ENCODE data around the gene LRRC8C.
"Not testable (repeated sequence)": the region's sequence is repeated elsewhere in the genome, so short reads cannot be mapped to it uniquely, and the experiment has no call there.

Gene LRRC8C

GRCh38 chr1:89673251-89673650, 40.3 kb downstream of the LRRC8C start:
- no peak for DNase-seq

DNA sequence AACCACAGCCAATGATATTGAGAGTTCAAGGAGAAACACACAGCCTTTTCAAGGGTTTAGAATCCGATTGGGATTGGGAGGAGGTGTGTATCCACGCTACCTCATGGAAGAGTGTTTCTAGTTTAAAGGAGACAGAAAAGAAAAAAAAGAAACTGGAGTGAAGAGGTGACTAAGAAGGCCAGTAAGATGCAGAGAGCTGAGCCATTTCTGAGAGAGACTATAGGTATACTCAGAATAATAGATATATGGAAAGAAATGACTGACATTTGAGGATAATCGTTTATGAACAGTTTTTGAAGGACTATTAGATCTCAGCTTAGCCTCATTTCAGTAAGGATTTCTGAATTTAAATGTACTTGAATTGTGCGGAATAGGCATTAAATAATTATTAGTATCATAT, 42.8 kb downstream of the LRRC8C start:
- no peak for DNase-seq

- no peak for DNase-seq
Measured at GRCh38 chr1:89681045-89681729, 48.3 kb downstream of the LRRC8C start.

- no peak for DNase-seq
Measured at GRCh38 chr1:89682611-89683010, 49.7 kb downstream of the LRRC8C start.

- DNase-seq: no peak
Measured at GRCh38 chr1:89685461-89685860, 52.5 kb downstream of the LRRC8C start.

DNA sequence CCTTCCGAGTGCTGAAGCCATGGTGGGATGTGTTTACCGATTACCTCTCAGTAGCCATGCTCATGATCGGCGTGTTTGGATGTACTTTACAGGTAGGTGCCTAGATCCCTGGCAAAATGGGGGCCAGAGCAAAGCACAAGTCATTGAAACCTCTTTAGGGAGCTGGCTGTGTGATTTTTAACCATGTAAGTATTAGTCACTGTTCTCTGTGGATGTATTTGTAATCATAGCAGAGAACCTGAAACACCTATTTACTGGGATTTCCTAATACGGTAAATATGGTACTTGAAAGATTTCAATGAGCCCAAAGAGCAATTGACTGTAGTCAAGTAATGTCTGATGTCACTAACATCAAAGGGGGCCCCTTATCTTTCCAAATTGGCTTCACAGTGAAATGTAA, 53.6 kb downstream of the LRRC8C start:
- no peak for DNase-seq

DNA sequence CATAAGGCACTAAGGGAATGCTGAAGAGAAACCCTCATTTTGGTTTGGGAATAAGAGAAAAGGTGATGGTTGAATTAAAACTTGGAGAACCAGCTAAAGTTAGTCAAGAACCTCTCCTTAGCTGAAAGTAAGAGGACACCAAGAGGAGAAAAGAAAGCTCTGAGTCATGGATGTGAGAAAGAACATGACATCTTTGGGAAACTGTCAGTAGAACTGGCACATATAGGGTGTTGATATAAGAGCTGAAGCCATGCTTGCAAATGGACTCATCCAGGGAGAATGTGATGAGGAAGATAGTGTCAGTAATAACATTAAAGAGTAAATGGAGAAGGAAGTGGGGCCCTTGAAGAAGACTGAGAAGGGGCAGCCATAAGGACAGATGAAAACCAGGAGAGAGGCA, 54.3 kb downstream of the LRRC8C start:
- DNase-seq: no peak

DNA sequence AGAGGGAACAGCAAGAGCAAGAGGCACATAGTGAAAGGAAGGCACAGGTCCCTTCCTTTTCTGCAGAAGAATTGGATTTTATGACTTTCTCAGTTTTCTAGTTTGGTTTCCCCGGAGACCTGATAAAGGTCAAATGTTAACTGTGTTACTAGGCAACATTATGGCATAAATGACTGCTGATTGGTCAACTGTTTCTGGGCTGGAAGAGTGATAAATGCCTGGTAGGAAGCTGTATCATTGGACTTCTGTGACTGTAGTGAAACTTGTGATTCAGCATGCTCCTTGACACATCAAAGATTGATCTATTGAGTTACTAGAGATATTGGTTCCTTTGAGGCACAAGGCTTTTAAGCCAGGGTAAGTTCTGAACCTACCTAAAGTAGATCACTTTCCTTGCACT, 55.7 kb downstream of the LRRC8C start:
- no peak for DNase-seq

DNA sequence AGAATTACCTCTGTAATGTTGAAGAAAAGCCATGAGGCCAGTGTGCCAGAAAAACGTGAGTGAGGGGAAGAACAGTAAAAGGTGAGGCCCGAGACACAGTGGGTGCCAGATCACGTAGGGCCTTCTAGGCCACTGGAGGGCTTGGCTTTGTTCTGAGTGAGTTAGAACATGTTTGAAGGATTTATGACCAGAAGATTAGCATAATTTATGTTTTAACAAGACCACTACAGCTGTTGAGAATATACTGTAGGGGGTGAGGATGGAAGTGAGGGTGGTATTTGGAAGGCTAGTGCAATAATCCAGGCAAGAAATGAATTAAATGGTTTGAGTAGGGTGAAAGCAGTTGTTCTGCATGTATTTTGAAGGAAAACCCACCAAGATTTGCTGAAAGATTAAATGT, 56.3 kb downstream of the LRRC8C start:
- DNase-seq: no peak

- DNase-seq: no peak
Measured at GRCh38 chr1:89690595-89690994, 57.7 kb downstream of the LRRC8C start.

DNA sequence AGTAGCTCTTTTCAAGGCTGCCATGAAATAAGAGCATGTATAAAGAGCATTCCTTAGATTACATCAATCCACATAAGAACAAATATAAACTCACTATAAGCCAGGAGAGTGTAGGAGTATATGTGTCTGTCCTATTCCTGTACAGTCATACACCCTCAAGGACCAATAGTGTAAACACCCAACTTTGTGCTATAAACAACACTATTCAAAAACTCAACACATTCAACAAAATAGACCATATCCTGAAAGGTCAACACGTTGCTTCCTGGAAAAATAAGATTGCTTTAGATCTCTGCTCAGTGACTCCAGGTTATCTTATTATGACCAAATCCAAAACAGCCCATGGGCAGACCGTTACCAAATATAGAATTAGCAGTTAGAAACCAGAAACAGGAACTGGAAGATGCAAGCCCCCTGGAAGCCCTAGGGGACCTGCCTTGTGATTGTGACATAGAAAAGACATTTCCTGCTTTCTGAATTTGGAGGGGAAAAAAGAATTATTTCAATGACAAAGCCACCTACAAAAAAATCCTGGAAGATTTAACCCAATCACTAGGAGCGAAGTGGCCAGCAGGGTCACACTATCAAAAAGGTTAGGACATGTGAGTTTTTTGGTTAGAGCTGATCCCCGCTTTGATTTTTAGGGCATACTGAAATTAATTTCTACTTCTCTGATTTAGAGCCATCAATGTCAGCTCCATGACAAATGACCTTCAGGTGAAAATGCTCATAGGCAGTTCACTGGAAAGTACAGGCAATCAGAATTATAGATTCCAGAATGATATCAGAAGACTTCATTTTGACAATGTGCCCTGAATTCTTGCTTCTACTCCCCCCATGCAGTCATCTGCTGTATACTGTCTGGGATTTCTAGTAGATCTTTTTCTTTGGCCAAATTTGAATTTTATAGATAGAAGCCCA, 59.9 kb downstream of the LRRC8C start:
- DNase-seq: no peak

- DNase-seq: no peak
Measured at GRCh38 chr1:89695847-89696246, 62.9 kb downstream of the LRRC8C start.

- DNase-seq: no peak
Measured at GRCh38 chr1:89697383-89697782, 64.5 kb downstream of the LRRC8C start.

DNA sequence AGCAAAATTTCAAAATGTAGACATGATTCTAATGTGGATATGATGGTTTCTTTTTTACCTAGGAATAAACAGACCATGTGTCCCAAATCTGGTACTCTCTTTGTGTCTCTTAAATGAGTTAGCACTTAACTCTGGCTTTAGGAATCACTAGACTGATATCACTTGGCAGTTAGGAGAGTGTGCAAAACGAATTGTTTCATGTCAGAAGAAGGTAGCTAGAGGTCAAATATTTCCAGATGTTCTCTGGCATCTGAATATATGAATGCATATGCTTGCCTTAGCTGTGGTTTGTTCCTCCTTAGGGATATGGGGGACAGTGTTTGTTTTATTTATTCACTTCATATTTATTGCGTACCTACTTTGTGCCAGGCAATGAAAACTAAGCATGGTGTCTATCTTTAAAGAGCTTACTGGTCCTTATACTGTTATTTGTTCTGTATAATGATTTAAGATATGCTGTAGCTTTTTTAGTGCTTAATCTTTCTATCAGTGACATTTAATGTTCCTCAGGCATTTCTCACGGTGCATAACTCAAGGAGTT, 65.2 kb downstream of the LRRC8C start:
- no peak for DNase-seq

- no peak for DNase-seq
Measured at GRCh38 chr1:89698624-89699023, 65.7 kb downstream of the LRRC8C start.

DNA sequence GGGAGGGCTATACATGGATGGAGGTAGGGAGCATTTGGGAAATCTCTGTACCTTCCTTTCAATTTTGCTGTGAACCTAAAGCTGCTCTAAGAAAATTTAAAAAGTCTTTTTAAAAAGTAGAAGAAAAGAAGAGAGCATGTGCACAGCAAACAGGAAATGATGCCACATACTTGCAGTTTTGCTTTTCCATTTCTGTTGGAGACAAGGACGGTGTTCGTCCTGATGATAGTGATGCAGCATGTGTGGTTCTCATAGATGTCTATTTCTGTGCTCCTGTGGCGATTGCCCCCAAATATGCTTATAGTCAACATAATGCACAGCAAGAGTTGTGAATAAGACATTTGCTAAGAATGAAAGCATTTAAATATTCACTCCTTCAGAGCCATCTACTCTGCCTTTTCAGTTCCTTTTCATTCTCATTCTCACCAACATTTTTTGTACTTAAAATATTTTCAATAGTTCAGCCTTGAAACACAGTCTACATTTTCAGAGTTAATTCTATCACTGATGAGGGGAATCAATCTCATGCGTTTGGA, 66.6 kb downstream of the LRRC8C start:
- DNase-seq: no peak

- no peak for DNase-seq
Measured at GRCh38 chr1:89701746-89702241, 68.9 kb downstream of the LRRC8C start.

GRCh38 chr1:89702520-89703045, 69.7 kb downstream of the LRRC8C start:
- DNase-seq: no peak

DNA sequence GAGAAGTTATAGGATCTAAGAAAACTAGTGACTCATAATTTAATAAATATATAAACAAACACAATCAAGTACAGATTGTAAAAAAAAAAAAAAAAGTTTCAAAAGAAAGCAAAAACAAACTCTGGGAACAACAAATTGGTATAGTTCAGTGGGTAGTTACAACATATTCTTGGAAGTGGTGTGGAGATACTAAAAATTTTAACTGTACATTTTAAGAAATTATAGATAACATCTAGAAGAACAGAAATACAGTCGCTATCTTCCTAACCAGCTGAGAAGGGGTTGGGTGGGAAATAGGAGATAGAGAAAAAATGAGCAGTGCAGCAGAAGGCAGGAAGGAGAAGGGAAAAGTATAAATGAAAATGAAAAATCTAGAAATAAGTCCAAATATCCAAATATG, 70.5 kb downstream of the LRRC8C start:
- no peak for DNase-seq

DNA sequence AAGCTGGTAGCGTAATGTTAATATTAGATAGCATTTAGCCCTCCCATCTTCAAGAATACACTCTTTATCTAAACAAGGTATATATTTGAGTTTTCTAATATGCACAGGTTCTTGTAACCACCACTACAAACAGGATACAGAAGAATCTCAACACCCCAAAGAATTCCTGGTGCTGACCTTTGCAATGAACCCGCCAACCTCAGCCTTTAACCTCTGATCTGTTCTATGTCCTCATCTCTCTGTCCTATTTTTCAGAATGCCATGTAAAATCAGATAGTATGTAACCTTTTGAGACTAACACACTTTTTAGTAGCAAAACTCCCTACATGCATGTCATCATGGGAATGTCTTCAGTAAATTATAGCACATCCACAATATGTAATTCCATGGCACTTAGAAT, 71.1 kb downstream of the LRRC8C start:
- no peak for DNase-seq

DNA sequence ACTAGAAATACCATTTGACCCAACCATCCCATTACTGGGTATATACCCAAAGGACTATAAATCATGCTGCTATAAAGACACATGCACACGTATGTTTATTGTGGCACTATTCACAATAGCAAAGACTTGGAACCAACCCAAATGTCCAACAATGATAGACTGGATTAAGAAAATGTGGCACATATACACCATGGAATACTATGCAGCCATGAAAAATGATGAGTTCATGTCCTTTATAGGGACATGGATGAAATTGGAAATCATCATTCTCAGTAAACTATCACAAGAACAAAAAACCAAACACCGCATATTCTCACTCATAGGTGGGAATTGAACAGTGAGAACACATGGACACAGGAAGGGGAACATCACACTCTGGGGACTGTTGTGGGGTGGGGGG, 72.0 kb downstream of the LRRC8C start:
- not testable (repeated sequence) for DNase-seq

GRCh38 chr1:89705901-89706699, 73.2 kb downstream of the LRRC8C start:
- no peak for DNase-seq

DNA sequence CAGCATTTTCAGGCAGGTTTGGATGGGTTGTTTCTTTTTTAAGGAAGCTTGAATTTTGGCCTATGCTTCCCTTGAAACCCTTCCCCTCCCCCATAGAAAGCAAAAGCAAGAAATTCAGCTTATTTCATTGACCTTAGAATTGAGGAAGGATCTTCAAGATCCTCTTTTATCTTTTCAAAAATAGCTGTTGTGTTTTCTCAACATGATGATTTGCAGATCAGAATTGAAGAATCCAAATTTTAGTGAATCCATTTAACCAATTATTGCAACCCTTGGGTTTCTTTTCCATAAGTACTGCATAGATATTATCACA, 73.7 kb downstream of the LRRC8C start:
- DNase-seq: no peak

Measured in left hindlimb (tissue), 1 donor.